H9 (cell line): ENCODE data around the gene FBXO42. TPM values are rescaled to one million over a fixed set of nuclear protein-coding genes. Genes with fewer than 3 reads are reported as not detected.

ENCODE experiments used
- DNase-seq: peaks from one replicate; pipeline ENCODE4 v3.0.0-alpha.2; 2017
- H2AFZ ChIP-seq: one replicate; pipeline ENCODE4 v1.6.1; 2013; ENCODE audit warnings: mild to moderate bottlenecking, low read length, control low read depth, moderate library complexity
- H2AK5ac ChIP-seq: 2 replicates; pipeline ENCODE4 v1.6.1; 2013; ENCODE audit warnings: low read length, control low read depth, mixed read lengths; ENCODE audit not compliant: insufficient read length
- H2BK120ac ChIP-seq: one replicate; pipeline ENCODE4 v1.6.1; 2013; ENCODE audit warnings: low read depth, mild to moderate bottlenecking, low read length, control low read depth, inconsistent platforms; ENCODE audit not compliant: poor library complexity, severe bottlenecking
- H2BK12ac ChIP-seq: 2 replicates; pipeline ENCODE4 v1.6.1; 2013; ENCODE audit warnings: low read length, control low read depth, mixed read lengths, low read depth; ENCODE audit not compliant: insufficient read length
- H2BK15ac ChIP-seq: 2 replicates; pipeline ENCODE4 v1.6.1; 2013; ENCODE audit warnings: low read depth, low read length, control low read depth
- H2BK20ac ChIP-seq: one replicate; pipeline ENCODE4 v1.6.1; 2013; ENCODE audit warnings: low read depth, mild to moderate bottlenecking, low read length, control low read depth, inconsistent platforms; ENCODE audit not compliant: poor library complexity, severe bottlenecking
- H2BK5ac ChIP-seq: 2 replicates; pipeline ENCODE4 v1.6.1; 2013; ENCODE audit warnings: low read length, control low read depth, mixed read lengths; ENCODE audit not compliant: insufficient read length
- H3K14ac ChIP-seq: 2 replicates; pipeline ENCODE4 v1.6.1; 2013; ENCODE audit warnings: low read length, control low read depth; ENCODE audit not compliant: insufficient read depth
- H3K18ac ChIP-seq: 2 replicates; pipeline ENCODE4 v1.6.1; 2013; ENCODE audit warnings: low read depth, mild to moderate bottlenecking, mixed read lengths, low read length, control low read depth; ENCODE audit not compliant: insufficient read length
- H3K23ac ChIP-seq: 2 replicates; pipeline ENCODE4 v1.6.1; 2013; ENCODE audit warnings: low read length, control low read depth, mixed read lengths, low read depth; ENCODE audit not compliant: insufficient read length
- H3K23me2 ChIP-seq: 2 replicates; pipeline ENCODE4 v1.6.1; 2013; ENCODE audit warnings: low read depth, mild to moderate bottlenecking, mixed read lengths, low read length, control low read depth; ENCODE audit not compliant: insufficient read length, poor library complexity, severe bottlenecking
- H3K27ac ChIP-seq: 2 replicates; pipeline ENCODE4 v1.5.1; 2013; ENCODE audit warnings: low read length, control low read depth, mixed read lengths, low read depth; ENCODE audit not compliant: insufficient read length
- H3K27me3 ChIP-seq: 2 replicates; pipeline ENCODE4 v1.6.1; 2013; ENCODE audit warnings: low read length, control low read depth, inconsistent platforms; ENCODE audit not compliant: insufficient read depth
- H3K4ac ChIP-seq: 2 replicates; pipeline ENCODE4 v1.6.1; 2013; ENCODE audit warnings: low read depth, mild to moderate bottlenecking, control low read depth, inconsistent platforms, low read length, moderate library complexity
- H3K4me1 ChIP-seq: 2 replicates; pipeline ENCODE4 v1.6.1; 2013; ENCODE audit warnings: low read length, control low read depth, inconsistent platforms; ENCODE audit not compliant: insufficient read depth
- H3K4me2 ChIP-seq: 2 replicates; pipeline ENCODE4 v1.6.1; 2013; ENCODE audit warnings: low read length, control low read depth, mixed read lengths; ENCODE audit not compliant: insufficient read length, insufficient read depth
- H3K56ac ChIP-seq: 2 replicates; pipeline ENCODE4 v1.6.1; 2013; ENCODE audit warnings: low read depth, mild to moderate bottlenecking, mixed read lengths, low read length, control low read depth; ENCODE audit not compliant: insufficient read length
- H3K79me1 ChIP-seq: 2 replicates; pipeline ENCODE4 v1.6.1; 2013; ENCODE audit warnings: low read depth, mild to moderate bottlenecking, moderate library complexity, low read length, control low read depth, inconsistent platforms; ENCODE audit not compliant: insufficient read depth, poor library complexity, severe bottlenecking
- H3K79me2 ChIP-seq: 2 replicates; pipeline ENCODE4 v1.6.1; 2013; ENCODE audit warnings: low read length, control low read depth, inconsistent platforms; ENCODE audit not compliant: insufficient read depth
- H3K9ac ChIP-seq: 2 replicates; pipeline ENCODE4 v1.6.1; 2013; ENCODE audit warnings: low read length, control low read depth, mixed read lengths; ENCODE audit not compliant: insufficient read length; ENCODE audit errors: extremely low read depth
- H3K9me3 ChIP-seq: one replicate; pipeline ENCODE4 v1.6.1; 2013; ENCODE audit warnings: low read depth, low read length, inconsistent platforms; ENCODE audit not compliant: control insufficient read depth
- H3T11ph ChIP-seq: one replicate; pipeline ENCODE4 v1.6.1; 2013; ENCODE audit warnings: mild to moderate bottlenecking, low read length, control low read depth, inconsistent platforms
- H4K20me1 ChIP-seq: one replicate; pipeline ENCODE4 v1.6.1; 2013; ENCODE audit not compliant: control insufficient read depth, insufficient read length, insufficient read depth
- H4K5ac ChIP-seq: 2 replicates; pipeline ENCODE4 v1.6.1; 2013; ENCODE audit warnings: low read depth, mild to moderate bottlenecking, mixed read lengths, low read length, control low read depth; ENCODE audit not compliant: insufficient read length
- H4K8ac ChIP-seq: replicated peaks from 2 replicates; pipeline ENCODE4 v1.6.1; 2013; ENCODE audit warnings: low read length, control low read depth, mixed read lengths, low read depth; ENCODE audit not compliant: insufficient read length
- H4K91ac ChIP-seq: 2 replicates; pipeline ENCODE4 v1.6.1; 2013; ENCODE audit warnings: low read depth, mild to moderate bottlenecking, moderate library complexity, mixed read lengths, low read length, control low read depth; ENCODE audit not compliant: insufficient read length
- H3K27ac Mint-ChIP-seq, 3 experiments: 2 replicates in 2 of 3; 3 replicates in 1 of 3; pipeline ENCODE4 v1.8.0; 2020 to 2021; ENCODE audit warnings: mixed read lengths in 3 of 3, mild to moderate bottlenecking in 1 of 3, moderate library complexity in 1 of 3
- H3K27me3 Mint-ChIP-seq: 2 replicates; pipeline ENCODE4 v1.8.0; 2021; ENCODE audit warnings: low read depth, mild to moderate bottlenecking, moderate library complexity, mixed read lengths
- H3K36me3 Mint-ChIP-seq, 3 experiments: 2 replicates in 2 of 3; 3 replicates in 1 of 3; pipeline ENCODE4 v1.8.0; 2020 to 2021; ENCODE audit warnings: low read depth in 3 of 3, mixed read lengths in 3 of 3; ENCODE audit not compliant: insufficient read depth in 1 of 3
- H3K4me1 Mint-ChIP-seq, 2 experiments: 2 replicates each; pipeline ENCODE4 v1.8.0; 2020; ENCODE audit warnings: mixed read lengths in 2 of 2
- H3K4me3 Mint-ChIP-seq, 2 experiments: 2 replicates in 1 of 2; 3 replicates in 1 of 2; pipeline ENCODE4 v1.8.0; 2020 to 2021; ENCODE audit warnings: mild to moderate bottlenecking in 2 of 2, mixed read lengths in 2 of 2, moderate library complexity in 1 of 2
- H3K9me3 Mint-ChIP-seq, 2 experiments: 2 replicates in 1 of 2; 3 replicates in 1 of 2; pipeline ENCODE4 v1.8.0; 2020; ENCODE audit warnings: mild to moderate bottlenecking in 2 of 2, mixed read lengths in 2 of 2, moderate library complexity in 1 of 2
- WGBS: extraction: QIAGEN DNeasy Blood & Tissue Kit; methylation state at CpG from one replicate; pipeline ENCODE4 v1.1.7; 2013; ENCODE audit warnings: missing lambda C conversion rate, low lambda C conversion rate, mixed read lengths; ENCODE audit not compliant: insufficient read length; ENCODE audit errors: extremely low coverage; 5-methylcytosine and 5-hydroxymethylcytosine counted together
- total RNA-seq: library from RNA; stranded (reverse); gene quantifications from 2 replicates; pipeline ENCODE4 v1.2.1, GENCODE V29; 2021
- TF ChIP-seq, protein P1 (sequence below): fragments of 200-600 bp; sonication (generic); conservative IDR thresholded peaks from 3 replicates; pipeline ENCODE4 v1.8.0; 2021; ENCODE audit warnings: antibody characterized with exemption, mild to moderate bottlenecking

The FBXO42 gene
- total RNA-seq, 1 experiment from 2014 or later = 17.4 TPM

DNA sequence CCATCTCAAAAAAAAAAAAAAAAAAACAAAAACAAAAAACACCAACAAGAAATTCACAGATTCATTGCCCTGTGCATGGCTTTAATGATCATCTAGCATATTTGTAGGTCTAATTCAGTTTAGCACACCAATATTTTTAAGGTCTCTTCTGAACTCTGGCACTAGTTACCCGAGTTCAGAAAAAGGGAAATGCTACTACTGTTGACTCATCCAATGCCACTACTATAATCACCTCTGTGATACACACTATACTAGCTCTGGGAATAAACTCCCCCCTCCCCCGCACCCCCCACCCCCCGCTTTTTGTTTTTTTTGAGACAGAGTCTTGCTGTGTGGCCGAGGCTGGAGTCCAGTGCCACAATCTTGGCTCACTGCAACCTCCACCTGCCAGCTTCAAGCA, 55.6 kb downstream of the FBXO42 start:
- no peak overlapping the region for H2BK15ac ChIP-seq
- no peak overlapping the region for H3T11ph ChIP-seq
- no peak overlapping the region for H2AFZ ChIP-seq
- no peak overlapping the region for H3K4ac ChIP-seq
- no peak overlapping the region for H3K18ac ChIP-seq
- no peaks in the 10 kb centered on the region for H4K20me1 ChIP-seq
- no peak overlapping the region for H2AK5ac ChIP-seq
- Mint-ChIP-seq H3K4me1 (peaks cover 0 to 9% of the 10 kb centered on the region in 2 experiments; a peak in 3 of 4 replicates), H3K9me3 (no peaks in the 10 kb centered on the region), H3K27me3 (no peaks in the 10 kb centered on the region; the same call in 1 of the 2 replicates), H3K27ac (no peak overlapping the region; a peak in 1 of 7 replicates), H3K36me3 (peaks cover 1 to 41% (median 29%) of the 10 kb centered on the region in 3 experiments; a peak in 6 of 7 replicates), H3K4me3 (no peak overlapping the region)
- H3K27ac ChIP-seq = no peak overlapping the region
- no peak overlapping the region for H2BK20ac ChIP-seq
- no peak overlapping the region for H4K5ac ChIP-seq
- peaks cover 4% of the 10 kb centered on the region; the same call in 1 of the 2 replicates for H3K4me1 ChIP-seq
- no peak overlapping the region for H3K14ac ChIP-seq
- H2BK120ac ChIP-seq = no peak overlapping the region
- H3K23me2 ChIP-seq = no peaks in the 10 kb centered on the region
- H3K79me2 ChIP-seq = no peaks in the 10 kb centered on the region
- no peak for DNase-seq
- no peaks in the 10 kb centered on the region for H3K9me3 ChIP-seq
- TF ChIP-seq, protein P1, sequence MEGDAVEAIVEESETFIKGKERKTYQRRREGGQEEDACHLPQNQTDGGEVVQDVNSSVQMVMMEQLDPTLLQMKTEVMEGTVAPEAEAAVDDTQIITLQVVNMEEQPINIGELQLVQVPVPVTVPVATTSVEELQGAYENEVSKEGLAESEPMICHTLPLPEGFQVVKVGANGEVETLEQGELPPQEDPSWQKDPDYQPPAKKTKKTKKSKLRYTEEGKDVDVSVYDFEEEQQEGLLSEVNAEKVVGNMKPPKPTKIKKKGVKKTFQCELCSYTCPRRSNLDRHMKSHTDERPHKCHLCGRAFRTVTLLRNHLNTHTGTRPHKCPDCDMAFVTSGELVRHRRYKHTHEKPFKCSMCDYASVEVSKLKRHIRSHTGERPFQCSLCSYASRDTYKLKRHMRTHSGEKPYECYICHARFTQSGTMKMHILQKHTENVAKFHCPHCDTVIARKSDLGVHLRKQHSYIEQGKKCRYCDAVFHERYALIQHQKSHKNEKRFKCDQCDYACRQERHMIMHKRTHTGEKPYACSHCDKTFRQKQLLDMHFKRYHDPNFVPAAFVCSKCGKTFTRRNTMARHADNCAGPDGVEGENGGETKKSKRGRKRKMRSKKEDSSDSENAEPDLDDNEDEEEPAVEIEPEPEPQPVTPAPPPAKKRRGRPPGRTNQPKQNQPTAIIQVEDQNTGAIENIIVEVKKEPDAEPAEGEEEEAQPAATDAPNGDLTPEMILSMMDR = no peak
- no peak overlapping the region for H2BK12ac ChIP-seq
- H3K9ac ChIP-seq = no peak overlapping the region
- no peak overlapping the region for H3K23ac ChIP-seq
- no peaks in the 10 kb centered on the region for H3K79me1 ChIP-seq
- H3K27me3 ChIP-seq = no peaks in the 10 kb centered on the region
- no peak overlapping the region for H3K56ac ChIP-seq
- WGBS = no CpG with 5 or more reads among the region's 4 CpGs
- H4K91ac ChIP-seq = no peak overlapping the region
- no peak overlapping the region for H3K4me2 ChIP-seq
- no peak overlapping the region for H4K8ac ChIP-seq
- H2BK5ac ChIP-seq = no peak overlapping the region
